Neural cell (in vitro differentiated cells): ENCODE measurements around the gene ING5. TPM values are rescaled to one million over a fixed set of nuclear protein-coding genes. Genes with fewer than 3 reads are reported as not detected.
A peak's percentile ranks its signal among the peaks of the same experiment; 100 is the strongest.

ENCODE experiments used
- H2AFZ ChIP-seq: fragments of 200-600, 300-800 bp; sonication (generic), shearing (Covaris generic); 2 replicates; pipeline ENCODE4 v1.6.0; 2014; ENCODE audit warnings: low read depth, mild to moderate bottlenecking, antibody characterized with exemption, low read length, moderate library complexity
- H3F3A ChIP-seq: fragments of 200-600 bp; shearing (Covaris generic); 2 replicates; pipeline ENCODE4 v1.6.1; 2016; ENCODE audit warnings: mild to moderate bottlenecking, moderate library complexity, mixed read lengths, antibody characterized with exemption, low read length; ENCODE audit not compliant: insufficient read depth, poor library complexity, severe bottlenecking
- H3K27ac ChIP-seq: fragments of 200-600, 300-800 bp; sonication (generic), shearing (Covaris generic); 2 replicates; pipeline ENCODE4 v1.5.1; 2014; ENCODE audit warnings: mild to moderate bottlenecking, low read length, moderate library complexity
- H3K27me3 ChIP-seq: fragments of 300-800, 200-600 bp; sonication (generic), shearing (Covaris generic); 2 replicates; pipeline ENCODE4 v1.6.0; 2014; ENCODE audit warnings: mild to moderate bottlenecking, low read depth, low read length, moderate library complexity; ENCODE audit not compliant: insufficient read depth
- H3K36me3 ChIP-seq: fragments of 300-800, 200-600 bp; sonication (generic), shearing (Covaris generic); 2 replicates; pipeline ENCODE4 v1.5.1; 2014; ENCODE audit warnings: mild to moderate bottlenecking, antibody characterized with exemption, low read length, moderate library complexity; ENCODE audit not compliant: insufficient read depth
- H3K4me2 ChIP-seq: fragments of 300-800, 200-600 bp; sonication (generic), shearing (Covaris generic); 2 replicates; pipeline ENCODE4 v1.6.0; 2014; ENCODE audit warnings: mild to moderate bottlenecking, low read length
- H3K4me3 ChIP-seq: fragments of 300-800, 200-600 bp; sonication (generic), shearing (Covaris generic); 2 replicates; pipeline ENCODE4 v1.5.1; 2014; ENCODE audit warnings: mild to moderate bottlenecking, low read length, moderate library complexity
- H3K79me2 ChIP-seq: fragments of 200-600 bp; shearing (Covaris generic); replicated peaks from 2 replicates; pipeline ENCODE4 v1.6.0; 2014; ENCODE audit warnings: mild to moderate bottlenecking, low read length, moderate library complexity; ENCODE audit not compliant: insufficient read depth
- H3K9ac ChIP-seq: fragments of 300-800, 200-600 bp; sonication (generic), shearing (Covaris generic); 2 replicates; pipeline ENCODE4 v1.6.1; 2016; ENCODE audit warnings: mild to moderate bottlenecking, low read length, mixed read lengths
- H3K9me2 ChIP-seq: fragments of 200-600 bp; shearing (Covaris generic); 2 replicates; pipeline ENCODE4 v1.6.1; 2016; ENCODE audit warnings: mild to moderate bottlenecking, low read length, mixed read lengths; ENCODE audit not compliant: insufficient read depth
- H3K9me3 ChIP-seq: fragments of 200-600, 300-800 bp; sonication (generic), shearing (Covaris generic); 2 replicates; pipeline ENCODE4 v1.6.1; 2016; ENCODE audit warnings: mild to moderate bottlenecking, mixed run types, low read length, moderate library complexity, mixed read lengths
- H4K20me1 ChIP-seq: fragments of 200-600 bp; shearing (Covaris generic); 2 replicates; pipeline ENCODE4 v1.6.1; 2016; ENCODE audit warnings: mild to moderate bottlenecking, mixed run types; ENCODE audit not compliant: insufficient read depth
- EP300 ChIP-seq: fragments of 450-650 bp; conservative IDR thresholded peaks from 2 replicates; pipeline ENCODE4 v1.6.1; 2014; ENCODE audit warnings: antibody characterized with exemption, mild to moderate bottlenecking, moderate library complexity; ENCODE audit not compliant: poor library complexity, severe bottlenecking
- EZH2 ChIP-seq: fragments of 200-600, 300-800 bp; shearing (Covaris generic), sonication (generic); IDR thresholded peaks from 2 replicates; pipeline ENCODE4 v1.6.1; 2014; ENCODE audit warnings: antibody characterized with exemption, low read length, borderline replicate concordance, mild to moderate bottlenecking; ENCODE audit not compliant: insufficient read depth, poor library complexity, severe bottlenecking
- MXI1 ChIP-seq: fragments of 450-650 bp; conservative IDR thresholded peaks from 2 replicates; pipeline ENCODE4 v1.6.1; 2014; ENCODE audit warnings: antibody characterized with exemption, mild to moderate bottlenecking; ENCODE audit not compliant: poor library complexity, severe bottlenecking
- POLR2AphosphoS5 ChIP-seq: IDR thresholded peaks from 2 replicates; pipeline ENCODE4 v1.6.1; 2012
- RAD21 ChIP-seq: fragments of 450-650 bp; conservative IDR thresholded peaks from 2 replicates; pipeline ENCODE4 v1.6.1; 2014; ENCODE audit warnings: antibody characterized with exemption, mild to moderate bottlenecking, moderate library complexity
- SMC3 ChIP-seq: fragments of 450-650 bp; conservative IDR thresholded peaks from 2 replicates; pipeline ENCODE4 v1.6.1; 2014; ENCODE audit warnings: antibody characterized with exemption, mild to moderate bottlenecking, moderate library complexity; ENCODE audit not compliant: poor library complexity
- TAF1 ChIP-seq: IDR thresholded peaks from 2 replicates; pipeline ENCODE4 v1.6.1; 2012; ENCODE audit warnings: low read depth
- polyA minus RNA-seq: library from RNA; depleted of rRNA, polyadenylated mRNA; stranded (reverse); fragments of >200 nt; gene quantifications from 2 replicates; pipeline ENCODE4 v1.2.3, GENCODE V29; 2014
- polyA plus RNA-seq: library from polyadenylated mRNA; depleted of rRNA; stranded (reverse); fragments of >200 nt; gene quantifications from 2 replicates; pipeline ENCODE4 v1.2.3, GENCODE V29; 2014
- TF ChIP-seq, protein P1 (sequence below): fragments of 450-650 bp; IDR thresholded peaks from 2 replicates; pipeline ENCODE4 v1.5.1; 2014; ENCODE audit warnings: antibody characterized with exemption, mild to moderate bottlenecking, moderate library complexity; ENCODE audit not compliant: poor library complexity, severe bottlenecking
- TF ChIP-seq, protein P2 (sequence below): IDR thresholded peaks from 2 replicates; pipeline ENCODE4 v1.6.1; 2012; ENCODE audit warnings: borderline replicate concordance

ING5 gene
- 22.8 and 33.9 TPM in 2 replicates for polyA plus RNA-seq
- polyA minus RNA-seq = 21.6 and 29.5 TPM in 2 replicates

DNA sequence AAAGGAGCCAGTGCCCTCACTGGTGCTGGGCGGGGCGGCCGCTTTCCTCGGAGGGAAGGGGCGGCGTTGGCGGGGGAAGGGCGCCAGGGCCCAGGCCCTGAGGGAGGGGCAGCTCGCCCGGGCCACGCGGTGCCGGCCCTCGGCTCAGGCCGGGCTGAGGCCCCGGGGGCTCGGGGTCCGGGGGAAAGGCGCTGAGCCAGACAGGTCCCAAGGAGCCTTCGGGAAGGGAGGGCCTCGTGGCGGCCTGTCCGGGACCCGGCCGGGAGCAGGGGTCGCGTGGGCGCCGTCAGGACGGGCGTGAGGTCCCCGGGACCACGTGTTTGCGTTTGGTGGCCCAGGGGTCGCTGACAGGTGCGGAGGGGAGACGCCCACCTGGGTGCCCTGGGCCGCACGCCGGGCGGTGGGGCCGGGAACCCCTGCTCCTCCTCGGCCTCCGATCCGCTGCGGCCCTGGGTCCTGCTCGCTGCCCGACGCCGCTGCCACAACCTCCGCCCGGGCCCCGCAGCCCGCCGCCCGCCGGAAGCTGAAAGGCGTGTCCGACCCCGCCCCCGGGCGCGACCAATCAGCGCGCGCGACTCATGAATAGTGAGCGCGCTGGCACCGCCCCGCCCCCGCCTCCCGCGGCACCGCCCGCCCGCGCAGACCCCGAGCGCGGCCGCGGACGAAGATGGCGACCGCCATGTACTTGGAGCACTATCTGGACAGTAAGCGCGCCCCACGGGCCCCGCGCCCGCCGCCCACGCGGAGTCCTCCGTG is at the start of gene ING5:
Gene ING5 (plus strand): TSS at position 641 of the 756 bp plus-strand sequence. CDS start 27 bp downstream, at position 668.
- Histone ChIP-seq H3K4me3 (peak within 1 kb of the TSS; percentile 87), H3K9ac (peak within 1 kb of the TSS; percentile 69), H3K9me3 (no peaks in the 10 kb centered on the region), H3K27me3 (no peaks in the 10 kb centered on the region), H3K9me2 (no peaks in the 10 kb centered on the region), H3K79me2 (peaks cover 8% of the 10 kb centered on the region), H3K4me2 (peak within 1 kb of the TSS; percentile 69), H3K27ac (peak within 1 kb of the TSS; percentile 39), H2AFZ (peak within 1 kb of the TSS; percentile 52), H3F3A (no peaks in the 10 kb centered on the region), H4K20me1 (no peaks in the 10 kb centered on the region), H3K36me3 (no peaks in the 10 kb centered on the region)
- TF ChIP-seq, protein P1, sequence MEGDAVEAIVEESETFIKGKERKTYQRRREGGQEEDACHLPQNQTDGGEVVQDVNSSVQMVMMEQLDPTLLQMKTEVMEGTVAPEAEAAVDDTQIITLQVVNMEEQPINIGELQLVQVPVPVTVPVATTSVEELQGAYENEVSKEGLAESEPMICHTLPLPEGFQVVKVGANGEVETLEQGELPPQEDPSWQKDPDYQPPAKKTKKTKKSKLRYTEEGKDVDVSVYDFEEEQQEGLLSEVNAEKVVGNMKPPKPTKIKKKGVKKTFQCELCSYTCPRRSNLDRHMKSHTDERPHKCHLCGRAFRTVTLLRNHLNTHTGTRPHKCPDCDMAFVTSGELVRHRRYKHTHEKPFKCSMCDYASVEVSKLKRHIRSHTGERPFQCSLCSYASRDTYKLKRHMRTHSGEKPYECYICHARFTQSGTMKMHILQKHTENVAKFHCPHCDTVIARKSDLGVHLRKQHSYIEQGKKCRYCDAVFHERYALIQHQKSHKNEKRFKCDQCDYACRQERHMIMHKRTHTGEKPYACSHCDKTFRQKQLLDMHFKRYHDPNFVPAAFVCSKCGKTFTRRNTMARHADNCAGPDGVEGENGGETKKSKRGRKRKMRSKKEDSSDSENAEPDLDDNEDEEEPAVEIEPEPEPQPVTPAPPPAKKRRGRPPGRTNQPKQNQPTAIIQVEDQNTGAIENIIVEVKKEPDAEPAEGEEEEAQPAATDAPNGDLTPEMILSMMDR = peak; percentile 72
- TF ChIP-seq, protein P2, sequence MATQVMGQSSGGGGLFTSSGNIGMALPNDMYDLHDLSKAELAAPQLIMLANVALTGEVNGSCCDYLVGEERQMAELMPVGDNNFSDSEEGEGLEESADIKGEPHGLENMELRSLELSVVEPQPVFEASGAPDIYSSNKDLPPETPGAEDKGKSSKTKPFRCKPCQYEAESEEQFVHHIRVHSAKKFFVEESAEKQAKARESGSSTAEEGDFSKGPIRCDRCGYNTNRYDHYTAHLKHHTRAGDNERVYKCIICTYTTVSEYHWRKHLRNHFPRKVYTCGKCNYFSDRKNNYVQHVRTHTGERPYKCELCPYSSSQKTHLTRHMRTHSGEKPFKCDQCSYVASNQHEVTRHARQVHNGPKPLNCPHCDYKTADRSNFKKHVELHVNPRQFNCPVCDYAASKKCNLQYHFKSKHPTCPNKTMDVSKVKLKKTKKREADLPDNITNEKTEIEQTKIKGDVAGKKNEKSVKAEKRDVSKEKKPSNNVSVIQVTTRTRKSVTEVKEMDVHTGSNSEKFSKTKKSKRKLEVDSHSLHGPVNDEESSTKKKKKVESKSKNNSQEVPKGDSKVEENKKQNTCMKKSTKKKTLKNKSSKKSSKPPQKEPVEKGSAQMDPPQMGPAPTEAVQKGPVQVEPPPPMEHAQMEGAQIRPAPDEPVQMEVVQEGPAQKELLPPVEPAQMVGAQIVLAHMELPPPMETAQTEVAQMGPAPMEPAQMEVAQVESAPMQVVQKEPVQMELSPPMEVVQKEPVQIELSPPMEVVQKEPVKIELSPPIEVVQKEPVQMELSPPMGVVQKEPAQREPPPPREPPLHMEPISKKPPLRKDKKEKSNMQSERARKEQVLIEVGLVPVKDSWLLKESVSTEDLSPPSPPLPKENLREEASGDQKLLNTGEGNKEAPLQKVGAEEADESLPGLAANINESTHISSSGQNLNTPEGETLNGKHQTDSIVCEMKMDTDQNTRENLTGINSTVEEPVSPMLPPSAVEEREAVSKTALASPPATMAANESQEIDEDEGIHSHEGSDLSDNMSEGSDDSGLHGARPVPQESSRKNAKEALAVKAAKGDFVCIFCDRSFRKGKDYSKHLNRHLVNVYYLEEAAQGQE = no peak
- TF ChIP-seq TAF1 = no peak
- TF ChIP-seq MXI1 = peak; percentile 98
- no peak for TF ChIP-seq RAD21
- peak; percentile 55 for TF ChIP-seq SMC3
- no peak for TF ChIP-seq EZH2
- TF ChIP-seq POLR2AphosphoS5 = peak; percentile 81
- peak; percentile 27 for TF ChIP-seq EP300

DNA sequence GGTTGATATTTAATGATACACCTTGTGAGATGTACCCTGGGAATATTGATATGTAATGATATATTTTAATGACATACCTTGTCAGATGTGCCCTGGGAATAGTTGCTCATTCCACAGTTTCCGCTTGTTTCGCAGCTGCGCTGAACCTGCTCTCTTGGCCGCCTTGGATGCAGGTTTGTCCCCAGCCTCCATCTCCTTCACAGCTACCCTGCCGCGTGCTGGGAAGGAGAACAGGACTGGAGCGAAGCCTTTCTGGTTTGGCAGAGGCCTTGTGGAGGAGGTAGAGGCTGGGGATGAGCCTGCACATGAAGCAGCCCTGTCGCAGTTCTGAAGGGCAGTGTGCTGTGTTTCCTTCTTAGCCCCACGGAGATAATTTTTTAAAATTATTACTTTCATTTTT is 49.7 kb upstream of the ING5 start:
- no peak overlapping the region for H3K4me2 ChIP-seq
- H4K20me1 ChIP-seq = no peaks in the 10 kb centered on the region
- no peaks in the 10 kb centered on the region for H3K27me3 ChIP-seq
- TF ChIP-seq TAF1 (no peak), POLR2AphosphoS5 (no peak)
- TF ChIP-seq, protein P1 = no peak
- H3K79me2 ChIP-seq = peaks cover 10% of the 10 kb centered on the region
- no peak overlapping the region for H3K4me3 ChIP-seq
- no peaks in the 10 kb centered on the region for H3K9me2 ChIP-seq
- no peaks in the 10 kb centered on the region for H3K36me3 ChIP-seq
- H3F3A ChIP-seq = no peaks in the 10 kb centered on the region
- H3K27ac ChIP-seq = no peak overlapping the region
- no peak overlapping the region for H3K9ac ChIP-seq
- H2AFZ ChIP-seq = no peak overlapping the region
- no peaks in the 10 kb centered on the region for H3K9me3 ChIP-seq
